ENCODE data around the gene MRPL2.

GRCh38 chr6:43047998-43048397, 11.2 kb downstream of the MRPL2 start:
- no peak for TF ChIP-seq EZH2phosphoT487 (IDR thresholded peaks at IDR 0.05; ENCODE audit: insufficient read depth, low read depth)
- no peak for TF ChIP-seq EZH2 (IDR thresholded peaks at IDR 0.05; ENCODE audit: insufficient read depth, poor library complexity, severe bottlenecking)

All from GM23248 (cell line).